HG02885 (cell line): Measurements from ENCODE around the gene FLAD1.

Source experiments
- ATAC-seq: cut with Tn5 transposase; IDR thresholded peaks from one replicate; pipeline ENCODE4 v1.9.1; 2021; ENCODE audit warnings: mild to moderate bottlenecking; ENCODE audit not compliant: unreplicated experiment, poor library complexity

FLAD1 gene

DNA sequence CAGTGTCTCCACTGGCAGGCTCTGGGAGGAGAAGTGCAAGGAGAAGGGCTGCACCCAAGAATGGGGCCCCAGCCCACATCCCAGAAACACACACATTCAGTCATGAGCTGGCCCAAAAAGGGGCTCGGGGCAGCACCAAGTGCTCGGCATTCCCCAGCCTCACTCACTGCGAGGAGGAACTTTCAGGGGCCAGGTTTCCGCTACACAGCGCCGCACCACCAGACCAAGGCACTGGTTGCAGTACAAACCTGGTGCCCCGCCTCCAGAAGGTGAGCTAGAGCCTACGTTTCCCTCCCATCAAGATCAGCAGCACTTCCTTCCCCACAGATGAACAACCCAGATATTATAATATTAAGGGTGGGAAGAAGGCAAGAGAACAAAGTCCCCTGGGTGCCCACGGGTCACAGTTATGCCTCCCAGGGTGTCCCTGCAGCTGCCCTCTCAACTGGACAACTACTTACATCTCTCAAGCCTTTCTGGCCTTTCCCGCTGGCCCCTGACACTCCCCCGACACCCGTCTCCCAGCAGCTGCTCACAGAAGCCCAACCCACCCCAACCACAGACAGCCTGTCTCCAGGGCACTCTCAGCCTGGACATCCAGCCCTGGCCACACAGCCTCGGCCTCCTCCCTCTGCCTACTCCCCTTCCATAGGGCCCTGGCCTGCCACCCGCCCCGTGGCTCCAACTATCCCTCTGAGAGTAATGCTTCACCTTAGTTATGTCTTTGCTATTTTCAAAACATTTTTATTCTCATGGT, 31.1 kb upstream of the FLAD1 start:
- no peak for ATAC-seq

DNA sequence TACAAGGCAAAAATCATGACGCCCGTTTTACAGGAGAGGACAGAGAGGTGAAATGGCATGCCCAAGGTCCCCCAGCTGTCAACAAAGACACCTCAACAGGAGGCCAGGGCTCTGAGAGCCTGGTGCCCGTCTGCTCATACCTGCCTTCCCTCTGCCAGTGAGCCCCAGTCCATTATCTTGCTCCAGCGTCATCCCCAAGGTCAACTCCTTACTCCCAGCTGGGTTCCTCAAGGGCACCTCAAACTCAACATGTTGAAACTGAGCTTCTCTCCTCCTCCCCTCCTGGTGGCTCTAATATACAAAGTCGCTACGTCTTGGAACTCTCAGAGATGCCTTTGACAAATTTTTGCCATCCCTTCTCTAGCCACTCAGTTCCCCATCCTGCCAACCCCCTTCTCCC, 30.5 kb upstream of the FLAD1 start:
- no peak for ATAC-seq

GRCh38 chr1:154953611-154954038, 29.5 kb upstream of the FLAD1 start:
- no peak for ATAC-seq

DNA sequence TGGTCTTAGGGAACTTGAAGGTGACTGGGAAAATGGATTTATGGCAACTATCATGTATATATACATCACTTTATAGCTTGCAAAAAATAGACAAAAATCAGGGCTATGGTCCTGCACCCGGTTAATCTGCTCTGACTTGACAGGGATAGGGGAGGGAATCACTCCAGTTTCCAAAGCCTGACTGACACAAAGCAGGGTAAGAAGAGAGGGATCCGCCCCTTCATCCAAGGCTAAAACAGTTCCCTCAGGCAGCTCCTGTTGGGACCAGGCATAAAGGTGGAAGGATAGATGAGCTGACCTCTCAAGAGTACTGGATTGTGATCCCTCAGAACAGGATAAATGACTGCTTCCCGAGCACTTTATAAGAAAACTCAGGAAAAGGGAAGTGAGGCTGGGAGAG, 28.6 kb upstream of the FLAD1 start:
- ATAC-seq = no peak

DNA sequence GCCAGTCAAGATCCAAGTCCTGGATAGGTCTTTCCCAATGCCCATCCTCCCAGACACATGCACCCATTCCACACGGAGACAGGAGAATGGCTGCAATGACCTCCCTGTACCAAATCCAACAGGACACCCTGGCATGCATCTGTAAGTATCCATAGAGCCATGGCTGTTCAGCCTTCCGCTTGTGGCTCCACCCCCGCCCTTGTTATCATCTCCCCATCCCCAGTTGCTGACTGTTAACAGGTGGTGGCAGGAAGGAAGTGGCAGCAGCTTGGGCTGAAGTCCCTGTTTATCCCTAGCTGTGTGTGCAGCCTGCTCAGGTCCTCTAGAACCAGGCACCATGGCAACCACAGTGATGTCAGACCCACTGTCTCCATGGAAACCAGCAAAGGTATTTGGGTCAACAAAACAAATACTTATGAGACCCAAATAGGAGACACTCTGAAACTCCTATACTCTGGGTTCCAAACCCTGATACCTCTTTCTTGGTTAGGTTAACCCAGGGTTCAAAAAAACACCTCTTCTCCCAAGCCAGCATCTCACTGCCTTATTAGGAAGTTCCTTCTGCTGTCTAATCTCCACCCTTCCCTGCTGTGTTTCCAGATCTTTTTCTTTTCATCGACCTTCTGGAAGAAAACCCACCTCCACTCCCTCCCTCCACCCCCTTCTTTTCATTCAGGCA, 28.0 kb upstream of the FLAD1 start:
- no peak for ATAC-seq

GRCh38 chr1:154955718-154956543, 27.2 kb upstream of the FLAD1 start, which contains the start of gene PBXIP1:
PBXIP1 (minus strand) TSS chr1:154956099; CDS start chr1:154953721, 2,378 bp downstream.
- ATAC-seq = peak; percentile 82

GRCh38 chr1:154956544-154956941, 26.6 kb upstream of the FLAD1 start:
- no peak for ATAC-seq

- ATAC-seq = no peak
Observed at GRCh38 chr1:154957091-154957657, 26.0 kb upstream of the FLAD1 start.

- ATAC-seq = no peak
Observed at GRCh38 chr1:154958036-154958435, 25.1 kb upstream of the FLAD1 start.

- ATAC-seq = no peak
Observed at GRCh38 chr1:154958681-154959425, 24.3 kb upstream of the FLAD1 start.

- ATAC-seq = no peak
Observed at GRCh38 chr1:154959426-154959780, 23.7 kb upstream of the FLAD1 start.

- no peak for ATAC-seq
Observed at GRCh38 chr1:154960446-154961136, 22.6 kb upstream of the FLAD1 start.

DNA sequence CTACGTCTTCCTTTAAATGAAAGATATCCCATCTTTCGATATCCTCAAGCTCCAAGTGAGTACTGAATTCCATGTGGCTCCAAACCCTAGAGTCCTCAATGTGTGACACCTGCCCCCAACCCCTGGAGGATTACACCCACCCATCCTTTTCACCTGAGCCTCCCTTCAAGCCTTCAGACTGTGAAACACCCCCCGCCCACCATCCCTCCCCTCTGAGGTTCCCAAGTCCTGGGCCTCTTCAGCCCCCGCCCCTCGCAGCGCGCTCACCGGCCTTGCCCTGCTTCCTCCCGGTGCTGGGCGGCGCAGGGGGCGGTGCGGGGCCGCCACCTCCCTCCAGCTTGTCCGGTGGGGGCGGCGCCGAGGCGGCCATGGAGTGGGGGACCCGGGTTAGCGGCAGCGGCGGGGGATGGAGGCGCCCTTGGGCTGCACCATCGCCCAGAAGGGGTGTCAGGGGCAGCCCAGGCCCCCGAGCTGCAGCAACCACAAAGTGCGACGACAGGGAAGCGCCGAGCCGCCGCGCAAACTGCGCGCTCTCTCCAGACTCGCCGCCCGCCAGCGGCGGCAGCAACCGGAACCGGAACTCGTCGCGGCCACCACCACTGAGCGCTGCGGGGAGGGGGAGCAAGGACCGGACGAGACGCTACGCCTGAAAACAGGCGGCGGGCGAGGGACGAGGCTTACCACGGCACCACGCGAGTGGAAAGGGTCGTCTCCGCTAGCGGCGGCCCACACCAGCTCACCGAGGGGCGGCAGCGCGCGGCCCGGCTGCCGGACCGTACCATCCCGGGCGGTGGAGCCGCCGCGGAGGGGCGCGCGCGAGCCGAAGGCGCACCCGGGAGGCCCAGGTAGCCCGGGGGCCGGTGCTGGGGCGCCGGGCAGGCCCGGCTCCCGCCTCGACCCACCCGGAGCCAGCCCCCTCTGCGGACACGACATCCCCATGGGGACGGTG, 21.7 kb upstream of the FLAD1 start, which contains the start of gene PYGO2:
TSS of gene PYGO2 (minus strand) at position 576 of the 949 bp plus-strand sequence. CDS start at position 370, 206 bp downstream.
- ATAC-seq = peak; percentile 70

DNA sequence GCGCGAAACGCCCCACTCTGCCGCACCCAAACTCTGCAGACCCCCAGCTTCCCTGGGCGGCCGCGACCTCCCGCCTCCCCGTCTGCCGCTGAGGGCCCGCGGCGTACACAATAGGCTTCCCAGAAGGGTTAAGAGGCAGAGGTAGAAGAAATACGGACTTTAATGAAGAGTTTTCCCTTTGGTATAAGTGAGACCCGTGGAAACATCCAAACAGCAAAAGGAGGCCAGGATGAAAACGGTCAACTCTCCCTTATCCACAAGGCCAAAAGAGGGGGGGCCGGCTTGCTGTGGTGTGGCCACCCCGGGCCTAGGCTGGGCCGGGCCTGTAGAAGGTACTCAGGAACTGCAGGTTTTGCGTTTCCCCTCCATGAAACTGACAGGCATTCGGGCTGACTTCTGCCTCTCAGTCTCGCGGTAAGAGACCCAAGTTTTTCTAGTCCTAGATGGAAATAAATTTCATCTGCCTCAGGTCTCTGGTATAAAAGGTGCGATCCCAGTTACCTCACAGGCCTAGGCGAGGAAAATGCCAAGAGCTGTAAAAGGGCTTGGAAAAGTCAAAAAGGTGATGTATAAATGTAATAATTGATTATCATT, 20.9 kb upstream of the FLAD1 start:
- peak; percentile 18 for ATAC-seq

DNA sequence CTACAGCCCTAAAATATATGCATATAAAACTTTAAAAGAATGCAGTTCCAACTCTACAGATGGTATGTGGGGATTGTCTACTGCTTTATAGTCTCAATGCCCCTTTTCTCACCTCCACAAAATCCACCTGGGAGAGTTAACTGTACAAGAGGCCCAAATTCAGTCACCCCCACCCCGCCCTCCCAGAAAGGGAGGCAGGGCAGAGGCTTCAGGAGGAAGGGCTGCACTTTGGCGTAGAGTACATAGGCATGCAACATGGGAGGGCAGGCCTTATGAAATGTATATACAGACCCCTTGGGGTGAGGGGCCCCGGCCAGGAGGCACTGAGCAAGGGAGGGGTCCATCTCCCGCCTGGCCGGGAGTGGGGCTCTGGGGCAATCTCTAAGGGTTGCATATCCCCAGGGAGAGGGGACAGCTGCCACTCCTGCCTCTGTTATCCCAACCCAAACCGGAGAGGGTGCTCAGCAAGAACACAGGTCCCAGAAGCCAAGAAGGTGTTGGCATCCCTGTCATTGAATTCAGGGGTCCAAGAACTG, 20.3 kb upstream of the FLAD1 start:
- no peak for ATAC-seq

GRCh38 chr1:154963643-154964042, 19.5 kb upstream of the FLAD1 start:
- no peak for ATAC-seq

- ATAC-seq = no peak
Observed at GRCh38 chr1:154964359-154964758, 18.8 kb upstream of the FLAD1 start.

- no peak for ATAC-seq
Observed at GRCh38 chr1:154966111-154966510, 17.0 kb upstream of the FLAD1 start.
